HG03457 (cell line): ENCODE data around the gene NKAIN4.
A peak's percentile ranks its signal among the peaks of the same experiment; 100 is the strongest.

Experiments used
- ATAC-seq: cut with Tn5 transposase; IDR thresholded peaks from one replicate; pipeline ENCODE4 v1.9.1; 2021; ENCODE audit warnings: moderate number of reproducible peaks; ENCODE audit not compliant: unreplicated experiment

NKAIN4 gene

GRCh38 chr20:63274381-63275228, 20.3 kb upstream of the NKAIN4 start:
- ATAC-seq, result no peak

- ATAC-seq, result no peak
Measured at GRCh38 chr20:63273635-63274380, 19.5 kb upstream of the NKAIN4 start.

GRCh38 chr20:63273059-63273579, 18.9 kb upstream of the NKAIN4 start:
- no peak for ATAC-seq

- ATAC-seq, result peak; percentile 79
Measured at GRCh38 chr20:63272105-63273058, 18.1 kb upstream of the NKAIN4 start, which contains the start of gene ARFGAP1. ARFGAP1 (plus strand) TSS chr20:63272813; CDS start chr20:63275581, 2,768 bp downstream.

- no peak for ATAC-seq
Measured at GRCh38 chr20:63270606-63271325, 16.5 kb upstream of the NKAIN4 start.

GRCh38 chr20:63269724-63270123, 15.5 kb upstream of the NKAIN4 start:
- no peak for ATAC-seq

GRCh38 chr20:63268671-63269439, 14.6 kb upstream of the NKAIN4 start:
- no peak for ATAC-seq

- no peak for ATAC-seq
Measured at GRCh38 chr20:63268256-63268655, 14.0 kb upstream of the NKAIN4 start.

- no peak for ATAC-seq
Measured at GRCh38 chr20:63267691-63268090, 13.4 kb upstream of the NKAIN4 start.

- no peak for ATAC-seq
Measured at GRCh38 chr20:63265891-63266515, 11.7 kb upstream of the NKAIN4 start.

- no peak for ATAC-seq
Measured at GRCh38 chr20:63264519-63264918, 10.3 kb upstream of the NKAIN4 start.

GRCh38 chr20:63264000-63264399, 9.7 kb upstream of the NKAIN4 start:
- no peak for ATAC-seq

GRCh38 chr20:63262836-63263235, 8.6 kb upstream of the NKAIN4 start:
- no peak for ATAC-seq

GRCh38 chr20:63261795-63262528, 7.7 kb upstream of the NKAIN4 start:
- ATAC-seq, result no peak

GRCh38 chr20:63261060-63261794, 7.0 kb upstream of the NKAIN4 start:
- ATAC-seq, result no peak

GRCh38 chr20:63260521-63260920, 6.3 kb upstream of the NKAIN4 start:
- ATAC-seq, result no peak

- ATAC-seq, result no peak
Measured at GRCh38 chr20:63259734-63260460, 5.6 kb upstream of the NKAIN4 start.
